Measurements from ENCODE around the gene EIF4G3. TPM values are rescaled to one million over a fixed set of nuclear protein-coding genes. Genes with fewer than 3 reads are reported as not detected.

Gene EIF4G3
- total and polyA plus RNA-seq, 10 of the 15 experiments (the other 5 are each of a cell fraction or from before 2014, with no cell fraction given) = 7.4 to 45.1 (median 29.1) TPM

- TF ChIP-seq SMAD1 (IDR thresholded peaks at IDR 0.05; ENCODE audit: low read depth, partially characterized antibody) (no peak), NR2F1 (conservative IDR thresholded peaks at IDR 0.05) (no peak), SRF (IDR thresholded peaks at IDR 0.05; ENCODE audit: low read depth in 2 of 2, low read length in 2 of 2) (no peak), NKRF (conservative IDR thresholded peaks at IDR 0.05) (no peak), MAX (IDR thresholded peaks at IDR 0.05; ENCODE audit: low read depth, low read length) (no peak), SMAD5 (IDR thresholded peaks at IDR 0.05; ENCODE audit: low read depth) (no peak), FOXK2 (IDR thresholded peaks at IDR 0.05) (no peak), EED (IDR thresholded peaks at IDR 0.05; ENCODE audit: low read depth) (no peak), TBL1XR1 (IDR thresholded peaks at IDR 0.05; ENCODE audit: low read depth, low read length) (no peak), SUPT20H (IDR thresholded peaks at IDR 0.05; ENCODE audit: borderline replicate concordance, control insufficient read depth, low read depth, low read length) (no peak), CHD1 (IDR thresholded peaks at IDR 0.05; ENCODE audit: low read depth, low read length) (no peak), MTA2 (IDR thresholded peaks at IDR 0.05; ENCODE audit: low read depth) (no peak)
Observed at GRCh38 chr1:20867062-20867461, 309.6 kb downstream of the EIF4G3 start (continued).

GRCh38 chr1:20865001-20865400 is 311.7 kb downstream of the EIF4G3 start:
- ATAC-seq = no peak
- BruUV-seq (replicated peaks) = no TSS peak
- FAIRE-seq = no peak
- TF ChIP-seq MEF2B (IDR thresholded peaks at IDR 0.05; ENCODE audit: partially characterized antibody, poor library complexity, severe bottlenecking) (no peak), TBL1XR1 (IDR thresholded peaks at IDR 0.05; ENCODE audit: low read depth, low read length) (no peak), CBFB (IDR thresholded peaks at IDR 0.05; ENCODE audit: low read depth) (no peak), ZBTB11 (CRISPR knock-in tag; IDR thresholded peaks at IDR 0.05) (no peak), IKZF2 (IDR thresholded peaks at IDR 0.05) (no peak), BRCA1 (IDR thresholded peaks at IDR 0.05; ENCODE audit: low read depth, low read length) (no peak), SRF (IDR thresholded peaks at IDR 0.05; ENCODE audit: low read depth in 2 of 2, low read length in 2 of 2) (no peak), POLR2AphosphoS2 (IDR thresholded peaks at IDR 0.05; ENCODE audit: low read depth, low read length) (no peak)
- no peaks in the 10 kb centered on the region for H3K4me1 ChIP-seq (ENCODE audit: control insufficient read depth, insufficient read depth, low read length)
- no peaks in the 10 kb centered on the region for H3K27me3 ChIP-seq (replicated peaks in 1 of 2; ENCODE audit: control insufficient read depth in 2 of 2, insufficient read depth in 2 of 2, low read length in 1 of 2)
- no peak for DNase-seq (ENCODE audit: low read depth, low spot score)
- ChIA-PET POLR2A (no interaction called here), SMC1A (ENCODE audit: uncharacterized antibody, unreplicated experiment) (no interaction called here), RAD21 (ENCODE audit: unreplicated experiment) (no interaction called here), CTCF (interaction anchor here (1.4 to 1.6 kb wide), 2 partner anchors 15 to 19 kb away, joined by 3 to 4 read pairs; no protein-coding TSS in a partner anchor)
- H3K27ac ChIP-seq (ENCODE audit: control insufficient read depth, insufficient read depth) = no peak overlapping the region
- no peak overlapping the region for H3K9ac ChIP-seq (ENCODE audit: control insufficient read depth, insufficient read depth, low read length)
- no peak overlapping the region for H3K4me2 ChIP-seq (ENCODE audit: control insufficient read depth, insufficient read depth)
- H3K36me3 ChIP-seq (ENCODE audit: control insufficient read depth in 2 of 2, insufficient read depth in 2 of 2, low read length in 1 of 2) = peaks cover 0 to 10% of the 10 kb centered on the region in 2 experiments; a peak in 2 of 4 replicates
- no peak overlapping the region for H3K4me3 ChIP-seq
- H4K20me1 ChIP-seq (ENCODE audit: control insufficient read depth, insufficient read depth) = no peaks in the 10 kb centered on the region
- in situ Hi-C loops (cut with MboI) = no loop called here
- H3K9me3 ChIP-seq (replicated peaks; ENCODE audit: control insufficient read depth, insufficient read depth, low read length) = no peaks in the 10 kb centered on the region
- no peak overlapping the region for H2AFZ ChIP-seq (ENCODE audit: control insufficient read depth, low read depth, low read length)
- intact Hi-C loops (cut with micrococcal nuclease; ENCODE audit: unreplicated experiment) = no loop called here
- no peaks in the 10 kb centered on the region for H3K79me2 ChIP-seq (ENCODE audit: control insufficient read depth, insufficient read depth, low read length)
- 98% methylated on average over 2 of the region's 2 CpGs for WGBS (ENCODE audit: insufficient coverage, insufficient replicate concordance, low lambda C conversion rate, missing lambda C conversion rate)

Measured in GM12878 (cell line).